Right lobe of liver (tissue), 6 donors: ENCODE measurements around the gene MPPED1. TPM values are rescaled to one million over a fixed set of nuclear protein-coding genes. Genes with fewer than 3 reads are reported as not detected.
A peak's percentile ranks its signal among the peaks of the same experiment; 100 is the strongest.

Source experiments
- ATAC-seq, 4 donors: fragments of 200-7000 bp; cut with Tn5 transposase; one replicate each; pipeline ENCODE4 v1.9.1; 2020; ENCODE audit warnings: mild to moderate bottlenecking in 4 of 4, moderate library complexity in 4 of 4
- DNase-seq, 3 donors: peaks; one replicate each; pipeline ENCODE4 v3.0.0-alpha.2; 2020
- H3K27ac ChIP-seq, 3 donors: fragments of 200-600 bp; one replicate each; pipeline ENCODE4 v1.8.0; 2022
- H3K27me3 ChIP-seq, 2 donors: fragments of 200-600 bp; one replicate each; pipeline ENCODE4 v1.8.0; 2022
- H3K36me3 ChIP-seq, 4 donors: fragments of 200-600 bp; sonication (generic) in 1 of 4; one replicate each; pipeline versions ENCODE4 v1.5.1 to v1.8.0; 2017 to 2022; ENCODE audit warnings: control low read depth in 1 of 4
- H3K4me1 ChIP-seq, 4 donors: fragments of 200-600 bp; sonication (generic) in 1 of 4; one replicate each; pipeline versions ENCODE4 v1.5.1 to v1.8.0; 2017 to 2022; ENCODE audit warnings: control low read depth in 1 of 4
- H3K4me3 ChIP-seq, 3 donors: fragments of 200-600 bp; one replicate each; pipeline ENCODE4 v1.8.0; 2022
- H3K9me3 ChIP-seq, 4 donors: fragments of 200-600 bp; sonication (generic) in 1 of 4; one replicate each; pipeline versions ENCODE4 v1.5.1 to v1.8.0; 2017 to 2022; ENCODE audit warnings: control low read depth in 1 of 4
- POLR2A ChIP-seq: fragments of 450-650 bp; IDR thresholded peaks from one replicate; pipeline ENCODE4 v1.6.1; 2017; ENCODE audit warnings: antibody characterized with exemption, mild to moderate bottlenecking
- WGBS: methylation state at CpG from one replicate; pipeline ENCODE4 v1.1.6; 2018; ENCODE audit warnings: low coverage, low lambda C conversion rate; ENCODE audit not compliant: insufficient coverage; ENCODE audit errors: missing lambda C conversion rate; 5-methylcytosine and 5-hydroxymethylcytosine counted together
- intact Hi-C, 2 donors: fragments of 100-400 bp; cut with DNase I; formaldehyde crosslinking; loops; one replicate each; pipeline versions ENCODE4 v1.11.2 to v1.14.1; 2022
- total RNA-seq, 6 experiments: library from RNA; depleted of rRNA in 2 of 6; stranded (reverse); fragments of >200 nt in 2 of 6; fragmentation: NEBNext Ultra II Directional in 3 of 6; extraction: Animal tissue kit (Norgen Biotek cat#: 25700) in 3 of 6; gene quantifications; one replicate each; pipeline versions ENCODE4 v1.1.0 to v1.2.4, GENCODE V29; 2016 to 2023
- TF ChIP-seq, protein P1 (sequence below), 4 donors: fragments of 200-600 bp in 3 of 4; fragments of 450-650 bp in 1 of 4; IDR thresholded peaks; one replicate each; pipeline versions ENCODE4 v1.5.1 to v1.8.0; 2016 to 2022; ENCODE audit warnings: antibody characterized with exemption in 4 of 4, mild to moderate bottlenecking in 2 of 4
- donor health status: DM: no; HTN: yes; CAD: no.
- donor health status: DM: no; HTN: no; CAD: no.
- donor health status: DM: no; HTN: no; CAD: no.
- donor health status: DM: no; HTN: yes; CAD: no.
- donor health status: DM: no; HTN: yes; CAD: no.

The MPPED1 gene
- total RNA-seq, 6 experiments from 2014 or later, result 2.4 to 13.8 (median 11.3) TPM

DNA sequence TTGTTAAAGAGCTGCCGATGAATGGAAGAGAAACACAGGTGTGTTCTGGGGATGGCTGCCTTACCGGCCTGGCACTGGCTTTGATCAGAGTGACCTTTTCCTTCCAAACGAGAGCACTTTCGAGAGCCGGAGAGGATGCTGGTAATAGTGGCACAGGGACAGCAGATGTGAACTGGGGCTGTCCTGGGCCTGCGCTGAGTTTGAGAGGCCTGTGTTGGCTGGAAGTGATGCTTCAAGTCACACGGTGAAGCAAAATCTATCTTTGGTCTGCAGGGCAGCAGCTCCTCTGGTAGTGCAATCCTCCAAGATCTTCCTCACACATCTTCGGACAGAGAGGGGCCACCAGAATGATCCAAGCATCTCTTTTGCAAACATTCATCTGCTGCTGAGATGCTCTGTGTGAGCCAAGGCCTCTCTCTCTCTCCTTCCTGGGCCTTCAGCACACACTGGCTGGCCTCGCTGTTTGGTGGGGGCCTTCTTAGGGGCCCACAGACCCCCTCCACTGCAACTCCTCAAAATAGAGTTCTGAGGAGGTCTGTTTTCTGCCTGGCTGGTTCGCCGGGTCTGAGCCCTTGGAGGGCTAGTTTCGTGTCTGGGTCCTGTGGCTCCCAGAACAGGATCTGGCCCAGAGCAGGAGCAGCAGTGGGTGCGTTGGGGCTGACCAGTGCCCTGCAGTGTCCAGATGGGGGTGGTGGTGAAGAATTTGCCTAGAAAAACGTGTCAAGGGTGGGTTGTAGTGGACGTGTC, 6.4 kb downstream of the MPPED1 start:
- WGBS, result 70% methylated on average over 7 of the region's 15 CpGs
- H3K9me3 ChIP-seq, result no peaks in the 10 kb centered on the region

DNA sequence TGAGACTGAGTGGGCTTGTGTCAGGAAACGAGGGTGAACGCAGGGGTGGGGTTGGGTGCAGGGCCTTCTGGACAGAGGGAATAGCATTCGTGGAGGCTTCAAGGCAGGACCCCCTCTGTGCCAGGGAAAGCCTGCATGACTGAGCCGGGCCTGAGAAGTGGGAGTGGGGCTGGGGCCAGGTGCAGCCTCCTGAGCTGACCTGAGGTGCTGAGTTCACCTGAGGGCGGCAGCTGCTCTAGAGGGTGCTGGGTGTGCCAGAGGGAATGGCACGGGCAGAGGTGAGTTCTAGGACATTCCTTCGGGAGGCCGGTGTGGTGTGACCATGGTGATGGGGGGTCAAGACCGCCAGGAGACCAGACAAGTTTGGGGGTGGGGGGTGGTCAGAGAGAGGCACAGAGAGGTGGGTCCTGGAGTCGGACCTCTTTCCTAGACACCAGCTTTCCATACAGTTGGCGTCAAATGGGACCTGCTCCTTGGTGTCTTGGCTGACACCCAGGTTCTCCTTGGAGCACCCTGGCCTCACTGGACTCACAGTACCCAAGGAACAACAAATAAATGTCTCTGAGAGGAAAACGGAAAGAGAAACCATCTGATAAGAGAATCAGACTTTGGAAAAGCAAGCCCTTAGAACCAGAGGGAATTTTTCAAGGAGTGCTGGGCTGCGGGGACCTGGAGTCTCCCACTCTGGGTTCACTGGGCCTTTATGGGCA, 7.7 kb downstream of the MPPED1 start:
- no peak overlapping the region for H3K4me3 ChIP-seq
- H3K4me1 ChIP-seq, result no peaks in the 10 kb centered on the region
- no peak for TF ChIP-seq POLR2A
- TF ChIP-seq, protein P1, sequence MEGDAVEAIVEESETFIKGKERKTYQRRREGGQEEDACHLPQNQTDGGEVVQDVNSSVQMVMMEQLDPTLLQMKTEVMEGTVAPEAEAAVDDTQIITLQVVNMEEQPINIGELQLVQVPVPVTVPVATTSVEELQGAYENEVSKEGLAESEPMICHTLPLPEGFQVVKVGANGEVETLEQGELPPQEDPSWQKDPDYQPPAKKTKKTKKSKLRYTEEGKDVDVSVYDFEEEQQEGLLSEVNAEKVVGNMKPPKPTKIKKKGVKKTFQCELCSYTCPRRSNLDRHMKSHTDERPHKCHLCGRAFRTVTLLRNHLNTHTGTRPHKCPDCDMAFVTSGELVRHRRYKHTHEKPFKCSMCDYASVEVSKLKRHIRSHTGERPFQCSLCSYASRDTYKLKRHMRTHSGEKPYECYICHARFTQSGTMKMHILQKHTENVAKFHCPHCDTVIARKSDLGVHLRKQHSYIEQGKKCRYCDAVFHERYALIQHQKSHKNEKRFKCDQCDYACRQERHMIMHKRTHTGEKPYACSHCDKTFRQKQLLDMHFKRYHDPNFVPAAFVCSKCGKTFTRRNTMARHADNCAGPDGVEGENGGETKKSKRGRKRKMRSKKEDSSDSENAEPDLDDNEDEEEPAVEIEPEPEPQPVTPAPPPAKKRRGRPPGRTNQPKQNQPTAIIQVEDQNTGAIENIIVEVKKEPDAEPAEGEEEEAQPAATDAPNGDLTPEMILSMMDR (IDR thresholded peaks at IDR 0.05), result no peak
- H3K9me3 ChIP-seq, result no peaks in the 10 kb centered on the region
- 67% methylated on average over 6 of the region's 13 CpGs for WGBS
- no peak overlapping the region for H3K27ac ChIP-seq
- intact Hi-C loops, result no loop called here
- no peaks in the 10 kb centered on the region for H3K36me3 ChIP-seq
- no peak for ATAC-seq
- H3K27me3 ChIP-seq, result no peaks in the 10 kb centered on the region
- DNase-seq, result peak in 1 of 3 donors; percentile 32

More for the DNA sequence above, 6.4 kb downstream of the MPPED1 start:
- Histone ChIP-seq H3K4me3 (no peak overlapping the region), H3K36me3 (no peaks in the 10 kb centered on the region), H3K27ac (no peak overlapping the region), H3K4me1 (no peaks in the 10 kb centered on the region), H3K27me3 (no peaks in the 10 kb centered on the region)
- ATAC-seq (no peak), DNase-seq (peak in 1 of 3 donors; percentile 31)
- intact Hi-C loops, result no loop called here
- TF ChIP-seq, protein P1 (IDR thresholded peaks at IDR 0.05), result no peak
- no peak for TF ChIP-seq POLR2A

DNA sequence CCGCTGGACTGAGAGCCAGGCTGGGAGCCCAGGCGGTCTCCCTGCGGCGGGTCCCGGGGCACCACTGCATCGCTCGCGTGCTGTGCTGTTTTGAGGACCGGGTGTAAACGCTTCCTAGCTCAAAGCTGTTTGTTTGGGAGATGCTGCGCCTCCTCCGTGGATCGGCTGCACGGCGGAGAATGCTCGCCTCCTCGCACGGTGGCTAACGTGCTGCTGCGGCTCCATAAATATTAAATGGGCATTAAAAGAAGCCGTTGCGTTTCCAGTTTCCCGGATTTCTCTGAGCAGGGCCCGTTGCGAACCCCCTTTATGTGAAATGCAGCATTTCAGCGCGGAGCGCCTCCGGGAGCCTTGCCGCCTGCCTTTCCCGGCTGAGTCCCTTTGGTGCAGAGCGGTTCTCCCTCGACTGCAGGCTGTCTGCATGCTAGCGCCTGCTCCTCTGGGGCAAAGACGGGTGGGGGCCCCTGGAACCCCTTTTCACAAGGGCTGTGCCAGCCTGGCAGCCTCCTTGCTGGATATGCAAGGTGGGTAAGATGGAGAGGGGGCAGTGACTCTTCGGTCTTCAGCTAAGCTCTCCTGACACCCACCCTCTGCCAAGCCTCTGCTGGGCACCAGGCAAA, 9.3 kb downstream of the MPPED1 start:
- DNase-seq, result peak in 1 of 3 donors; percentile 40
- no peaks in the 10 kb centered on the region for H3K27me3 ChIP-seq
- 84% methylated on average over 19 of the region's 36 CpGs for WGBS
- ATAC-seq, result no peak
- TF ChIP-seq, protein P1 (IDR thresholded peaks at IDR 0.05), result no peak
- TF ChIP-seq POLR2A, result no peak
- no peaks in the 10 kb centered on the region for H3K9me3 ChIP-seq
- no peaks in the 10 kb centered on the region for H3K4me1 ChIP-seq
- intact Hi-C loops, result no loop called here
- H3K4me3 ChIP-seq, result no peak overlapping the region
- no peak overlapping the region for H3K27ac ChIP-seq
- no peaks in the 10 kb centered on the region for H3K36me3 ChIP-seq

DNA sequence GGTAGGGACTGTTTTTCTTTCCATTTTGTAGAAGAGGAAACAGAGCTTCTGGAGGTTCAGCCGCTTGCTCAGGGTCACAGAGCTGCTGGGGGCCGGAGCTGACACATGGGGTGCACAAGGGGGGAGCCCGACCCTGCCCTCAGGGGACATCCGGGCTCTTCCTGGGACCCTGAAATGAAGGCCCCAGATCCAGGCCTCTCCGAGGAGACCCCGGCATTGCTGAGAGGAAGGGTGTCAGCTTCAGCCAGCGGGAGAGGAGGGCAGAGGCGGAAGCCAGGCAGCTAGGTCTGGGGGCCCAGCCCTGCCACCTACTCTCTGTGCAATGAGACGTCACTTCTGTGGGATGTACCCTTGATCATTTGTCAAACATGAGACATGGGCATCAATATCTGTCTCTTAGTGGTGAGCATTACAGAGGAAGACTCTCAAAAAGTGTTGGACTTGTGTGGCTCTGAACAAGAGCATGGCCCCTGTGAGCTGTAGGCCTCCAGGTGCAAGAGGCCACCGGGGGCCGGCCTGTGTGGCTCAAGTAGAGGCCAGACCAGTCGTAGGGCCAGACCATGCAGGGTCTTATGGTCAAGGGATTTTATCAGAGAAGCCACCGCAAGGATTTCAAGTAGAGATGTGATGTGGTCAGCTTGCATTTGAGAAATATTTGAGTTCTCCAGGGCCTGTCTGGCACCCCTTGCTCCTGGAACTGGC, 10.3 kb downstream of the MPPED1 start:
- DNase-seq, result peak in 1 of 3 donors; percentile 19

More for the DNA sequence above, 10.3 kb downstream of the MPPED1 start:
- H3K27me3 ChIP-seq, result no peaks in the 10 kb centered on the region
- 58% methylated on average over 5 of the region's 13 CpGs for WGBS
- H3K27ac ChIP-seq, result no peak overlapping the region
- TF ChIP-seq, protein P1 (IDR thresholded peaks at IDR 0.05), result no peak
- TF ChIP-seq POLR2A, result no peak
- H3K36me3 ChIP-seq, result no peaks in the 10 kb centered on the region
- H3K4me3 ChIP-seq, result no peak overlapping the region
- no peak for ATAC-seq
- intact Hi-C loops, result no loop called here
- H3K9me3 ChIP-seq, result no peaks in the 10 kb centered on the region
- no peaks in the 10 kb centered on the region for H3K4me1 ChIP-seq
